Fibroblast of peridontal ligament (primary cell): ENCODE data around the gene LUC7L.
"Not testable (repeated sequence)": the region's sequence is repeated elsewhere in the genome, so short reads cannot be mapped to it uniquely, and the experiment has no call there.

Source experiments
- DNase-seq: peaks from one replicate; pipeline ENCODE4 v3.0.0-alpha.2; 2010; ENCODE audit errors: extremely low read depth

Gene LUC7L

GRCh38 chr16:229731-230281, 557 bp upstream of the LUC7L start:
- DNase-seq, result no peak

GRCh38 chr16:228151-228851, 948 bp downstream of the LUC7L start:
- DNase-seq, result peak; percentile 9

DNA sequence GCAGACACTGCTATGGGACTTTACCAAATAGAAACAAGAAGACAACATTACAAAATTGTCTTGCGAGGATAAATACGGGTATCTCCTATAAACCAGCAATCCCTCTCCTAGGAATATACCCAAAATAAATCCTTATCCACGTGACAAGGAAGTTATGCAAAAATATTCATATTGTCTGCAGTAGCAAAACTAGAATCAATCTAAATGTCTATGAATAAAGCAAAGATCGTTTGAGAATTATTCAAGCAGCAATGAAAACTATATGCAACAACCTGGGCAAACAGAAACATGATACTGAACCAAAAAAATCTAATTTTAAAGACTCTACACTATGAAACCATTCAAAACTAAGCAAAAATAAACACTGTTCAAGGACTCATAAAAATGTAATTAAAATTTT, 9.2 kb downstream of the LUC7L start:
- no peak for DNase-seq

- no peak for DNase-seq
Observed at GRCh38 chr16:212999-213398, 16.2 kb downstream of the LUC7L start.

DNA sequence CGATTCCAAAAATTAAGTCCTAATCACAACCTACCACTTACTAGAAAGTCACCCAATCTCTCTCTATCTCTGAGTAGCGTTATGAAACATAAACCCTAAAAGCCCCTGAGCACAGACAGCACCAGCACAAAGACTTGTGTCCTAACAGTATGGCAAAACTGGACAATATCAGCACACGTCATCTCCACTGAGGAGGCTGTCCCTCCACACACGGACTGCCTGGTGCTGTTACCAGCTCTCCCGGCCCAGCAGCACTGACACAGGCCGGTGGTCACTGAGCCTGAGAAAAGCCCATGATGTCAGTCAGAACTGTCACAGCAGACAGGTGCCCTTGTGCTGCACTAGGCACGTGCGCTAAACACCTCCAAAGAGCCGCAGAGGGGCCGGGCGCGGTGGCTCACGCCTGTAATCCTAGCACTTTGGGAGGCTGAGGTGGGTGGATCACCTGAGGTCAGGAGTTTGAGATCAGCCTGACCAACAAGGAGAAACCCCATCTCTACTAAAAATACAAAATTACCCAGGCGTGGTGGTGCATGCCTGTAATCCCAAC, 17.5 kb downstream of the LUC7L start:
- not testable (repeated sequence) for DNase-seq

DNA sequence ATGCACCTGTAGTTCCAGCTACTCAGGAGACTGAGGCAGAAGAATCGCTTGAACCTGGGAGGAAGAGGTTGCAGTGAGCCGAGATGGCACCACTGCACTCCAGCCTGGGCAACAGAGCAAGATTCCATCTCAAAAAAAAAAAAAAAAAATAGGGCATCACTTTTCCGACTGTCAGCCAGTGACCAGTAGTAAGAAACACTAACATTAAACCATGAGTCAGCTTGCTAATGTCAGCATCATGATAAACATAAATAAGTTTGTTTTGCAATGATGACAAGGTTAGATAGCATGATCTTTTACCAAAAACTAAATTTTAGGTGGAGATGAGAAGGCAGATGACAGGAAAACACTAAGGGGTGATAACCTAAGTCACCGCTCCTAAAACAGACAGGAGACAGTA, 19.9 kb downstream of the LUC7L start:
- not testable (repeated sequence) for DNase-seq

DNA sequence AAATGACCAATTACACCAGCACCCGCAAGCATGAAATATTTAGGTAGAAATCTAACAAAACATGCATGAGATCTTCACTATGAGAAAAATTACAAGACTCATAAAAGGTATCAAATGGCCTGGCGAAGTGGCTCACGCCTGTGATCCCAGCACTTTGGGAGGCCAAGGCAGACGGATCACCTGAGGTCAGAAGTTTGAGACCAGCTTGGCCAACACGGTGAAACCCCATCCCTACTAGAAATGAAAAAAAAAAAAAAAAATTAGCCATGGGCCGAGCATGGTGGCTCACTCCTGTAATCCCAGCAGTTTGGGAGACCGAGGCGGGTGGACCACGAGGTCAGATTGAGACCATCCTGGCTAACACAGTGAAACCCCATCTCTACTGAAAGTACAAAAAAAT, 25.2 kb downstream of the LUC7L start:
- not testable (repeated sequence) for DNase-seq

GRCh38 chr16:203246-203645, 26.0 kb downstream of the LUC7L start:
- no peak for DNase-seq

- peak; percentile 32 for DNase-seq
Observed at GRCh38 chr16:200388-200787, 28.9 kb downstream of the LUC7L start.

GRCh38 chr16:194516-194915, 34.7 kb downstream of the LUC7L start:
- no peak for DNase-seq

DNA sequence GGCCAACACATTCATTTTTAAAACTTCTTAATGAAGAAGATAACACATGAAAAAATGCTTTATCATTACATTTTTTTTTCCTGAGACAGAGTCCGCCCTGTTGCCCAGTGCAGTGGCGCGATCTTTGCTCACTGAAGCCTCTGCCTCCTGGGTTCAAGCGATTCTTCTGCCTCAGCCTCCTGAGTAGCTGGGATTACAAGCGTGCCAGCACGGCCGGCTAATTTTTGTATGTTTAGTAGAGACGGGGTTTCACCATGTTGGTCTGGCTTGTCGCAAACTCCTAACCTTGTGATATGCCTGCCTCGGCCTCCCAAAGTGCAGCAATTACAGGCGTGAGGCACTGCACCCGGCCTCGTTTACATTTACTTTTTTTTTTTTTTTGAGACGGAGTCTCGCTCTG, 35.8 kb downstream of the LUC7L start:
- DNase-seq, result no peak

- DNase-seq, result no peak
Observed at GRCh38 chr16:192686-193085, 36.6 kb downstream of the LUC7L start.

DNA sequence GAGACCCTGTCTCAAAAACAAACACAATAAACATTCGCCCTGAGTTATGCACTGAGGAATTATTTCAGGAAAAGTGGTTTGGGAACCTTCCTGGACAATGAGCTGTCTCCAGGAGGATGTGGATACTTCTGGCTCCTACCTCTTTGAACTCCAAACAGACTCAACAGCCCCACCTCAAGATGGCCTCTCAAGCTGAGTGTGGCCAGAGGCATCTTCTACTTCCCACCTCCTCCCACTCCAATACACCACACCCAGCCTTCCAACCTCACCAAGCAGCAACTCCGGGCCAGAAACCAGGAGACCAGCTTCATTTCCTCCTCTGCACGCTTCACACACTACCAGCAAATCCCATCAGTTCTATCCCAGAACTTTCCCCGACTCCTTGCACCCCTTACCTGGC, 37.4 kb downstream of the LUC7L start:
- no peak for DNase-seq

GRCh38 chr16:189604-190186, 39.6 kb downstream of the LUC7L start:
- DNase-seq, result no peak

GRCh38 chr16:188674-189073, 40.6 kb downstream of the LUC7L start:
- no peak for DNase-seq

GRCh38 chr16:187330-187729, 41.9 kb downstream of the LUC7L start:
- no peak for DNase-seq

DNA sequence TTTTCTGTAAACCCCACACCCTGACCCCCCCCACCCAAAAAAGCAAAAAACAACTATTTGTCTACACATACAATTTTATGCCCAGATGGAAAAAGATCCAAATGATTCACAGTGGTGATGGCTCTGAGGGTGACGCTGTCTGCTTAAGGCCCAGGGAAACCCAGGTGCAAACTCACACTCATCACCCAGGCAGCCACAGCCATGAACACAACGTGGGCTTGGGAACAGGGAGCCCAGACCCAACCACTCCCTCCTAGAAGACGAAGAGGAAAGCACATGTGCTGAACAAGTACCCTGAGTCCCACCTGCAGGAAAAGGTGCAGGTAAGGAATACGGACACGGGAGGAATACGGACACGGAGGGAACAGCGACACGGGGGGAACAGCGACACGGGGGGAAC, 43.6 kb downstream of the LUC7L start:
- no peak for DNase-seq

- no peak for DNase-seq
Observed at GRCh38 chr16:185213-185612, 44.0 kb downstream of the LUC7L start.

- DNase-seq, result no peak
Observed at GRCh38 chr16:183005-183404, 46.2 kb downstream of the LUC7L start.

- no peak for DNase-seq
Observed at GRCh38 chr16:181565-182021, 47.7 kb downstream of the LUC7L start.

- peak; percentile 41 for DNase-seq
Observed at GRCh38 chr16:180681-181564, 48.3 kb downstream of the LUC7L start.

GRCh38 chr16:180101-180675, 49.1 kb downstream of the LUC7L start, which contains the start of gene HBQ1:
HBQ1 (plus strand) TSS chr16:180459; CDS start chr16:180487, 28 bp downstream.
- no peak for DNase-seq
